Measurements from ENCODE around the gene ADGRE2.
A peak's percentile ranks its signal among the peaks of the same experiment; 100 is the strongest.
"Not testable (repeated sequence)": the region's sequence is repeated elsewhere in the genome, so short reads cannot be mapped to it uniquely, and the experiment has no call there.

The ADGRE2 gene

DNA sequence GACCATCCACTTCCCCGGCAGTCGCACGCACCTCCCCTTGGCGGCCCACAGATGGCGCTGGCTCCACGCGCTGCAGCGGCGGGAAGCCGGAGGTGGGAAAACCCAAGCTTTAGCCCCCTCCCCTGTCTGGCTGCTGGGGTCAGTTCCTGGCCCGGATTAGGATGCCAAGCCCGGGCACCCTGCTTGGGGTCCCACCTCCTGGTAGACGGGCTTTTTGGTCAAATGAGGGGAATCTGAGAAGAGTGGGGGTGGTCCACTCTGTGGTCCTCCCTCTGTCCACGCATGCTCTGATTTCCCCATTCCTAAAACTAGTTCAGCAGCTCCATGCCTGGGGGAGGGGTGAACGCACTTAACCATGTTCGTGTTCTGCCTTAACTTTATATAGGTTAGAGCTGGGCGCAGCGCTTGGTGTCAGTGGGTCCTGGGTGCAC lies 8.1 kb upstream of the ADGRE2 start:
- H3K4me3 ChIP-seq (ENCODE audit: control insufficient read depth in 1 of 7, extremely low read depth in 1 of 7, insufficient read depth in 4 of 7, low read depth in 2 of 7, low read length in 6 of 7), result peak overlapping the region in 3 of 7 experiments; percentile 4 to 52 (median 18)
- no peaks in the 10 kb centered on the region for H3K36me3 ChIP-seq (ENCODE audit: control insufficient read depth in 4 of 4, insufficient read depth in 4 of 4, low read length in 3 of 4)
- CTCF ChIA-PET, result interaction anchor here (0.6 to 3.0 kb wide), 16 partner anchors 10 to 385 kb away, joined by 3 to 32 read pairs (median 4); partner anchors contain the start of genes ADGRE2 and NDUFB7
- peaks cover 30 to 65% (median 62%) of the 10 kb centered on the region in 4 experiments for H3K4me1 ChIP-seq (ENCODE audit: control extremely low read depth in 1 of 4, control insufficient read depth in 4 of 4, insufficient read depth in 4 of 4, low read length in 3 of 4)
- peaks cover 0 to 6% (median 0%) of the 10 kb centered on the region in 5 experiments for H3K9me3 ChIP-seq (ENCODE audit: control extremely low read depth in 1 of 5, control insufficient read depth in 4 of 5, insufficient read depth in 2 of 5, low read depth in 1 of 5, low read length in 4 of 5)
- H3K27me3 ChIP-seq (replicated peaks in 2 of 5; ENCODE audit: control insufficient read depth in 4 of 5, insufficient read depth in 5 of 5, low read length in 4 of 5), result no peaks in the 10 kb centered on the region
- POLR2A ChIA-PET, result interaction anchor here (0.6 to 2.9 kb wide), 3 partner anchors 11 to 1298 kb away, joined by 3 to 39 read pairs (median 3); partner anchors contain the start of gene ZNF333
- peak overlapping the region in 1 of 2 experiments; percentile 14 for H3K27ac ChIP-seq (ENCODE audit: insufficient read depth in 1 of 2, low read depth in 1 of 2, low read length in 2 of 2, poor library complexity in 1 of 2, severe bottlenecking in 2 of 2)
- DNase-seq, result peak; percentile 45 to 61 (median 59)
- 9% methylated on average over 13 of the region's 18 CpGs for WGBS (ENCODE audit: insufficient coverage)

DNA sequence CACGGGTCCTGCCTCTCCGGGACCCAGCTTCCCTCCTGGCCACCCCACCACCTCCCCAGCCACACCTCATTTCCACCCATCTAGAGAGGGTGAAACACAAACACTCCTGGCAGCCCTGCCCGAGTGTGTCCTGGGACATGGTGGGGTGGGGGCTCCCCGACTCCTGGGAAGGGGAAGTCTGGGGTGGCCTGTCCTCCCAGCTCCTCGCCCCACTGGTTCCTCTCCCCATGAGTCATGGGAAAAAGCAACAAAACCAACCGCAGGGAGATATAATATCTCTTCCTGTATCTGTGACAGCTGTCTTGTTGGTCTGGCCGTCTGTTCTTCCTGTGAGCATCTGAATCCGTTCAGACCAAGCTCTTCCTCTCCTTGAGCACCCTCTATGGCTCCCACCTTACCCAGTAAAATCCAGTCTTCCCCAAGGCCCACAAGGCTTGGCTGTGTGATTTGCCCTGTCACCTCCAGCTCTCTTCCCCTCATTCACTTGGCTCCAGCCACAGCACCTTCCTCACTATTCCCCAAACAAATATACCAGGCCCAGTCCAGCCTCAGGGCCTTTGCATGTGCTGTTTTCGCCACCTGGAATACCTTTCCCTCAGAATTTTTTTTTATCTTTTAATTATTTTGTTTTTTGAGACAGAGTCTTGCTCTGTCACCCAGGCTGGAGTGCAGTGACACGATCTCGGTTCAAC lies 6.9 kb upstream of the ADGRE2 start:
- ChIA-PET CTCF (interaction anchor here (0.6 to 3.0 kb wide), 4 partner anchors 9 to 316 kb away, joined by 3 to 32 read pairs (median 7); partner anchors contain the start of gene ADGRE2), POLR2A (interaction anchor here (0.6 to 2.9 kb wide), 5 partner anchors 10 to 106 kb away, joined by 3 to 39 read pairs (median 4); no protein-coding TSS in a partner anchor)
- Histone ChIP-seq H3K27ac (ENCODE audit: insufficient read depth in 1 of 2, low read depth in 1 of 2, low read length in 2 of 2, poor library complexity in 1 of 2, severe bottlenecking in 2 of 2) (peak overlapping the region; percentile 64 to 82), H3K4me1 (ENCODE audit: control extremely low read depth in 1 of 4, control insufficient read depth in 4 of 4, insufficient read depth in 4 of 4, low read length in 3 of 4) (peaks cover 19 to 61% (median 59%) of the 10 kb centered on the region in 4 experiments), H3K4me3 (ENCODE audit: control insufficient read depth in 1 of 7, extremely low read depth in 1 of 7, insufficient read depth in 4 of 7, low read depth in 2 of 7, low read length in 6 of 7) (peak overlapping the region in 3 of 7 experiments; percentile 11 to 42 (median 33))
- H3K36me3 ChIP-seq (ENCODE audit: control insufficient read depth in 4 of 4, insufficient read depth in 4 of 4, low read length in 3 of 4); H3K27me3 ChIP-seq (replicated peaks in 2 of 5; ENCODE audit: control insufficient read depth in 4 of 5, insufficient read depth in 5 of 5, low read length in 4 of 5); H3K9me3 ChIP-seq (ENCODE audit: control extremely low read depth in 1 of 5, control insufficient read depth in 4 of 5, insufficient read depth in 2 of 5, low read depth in 1 of 5, low read length in 4 of 5): not testable (repeated sequence)
- peak; percentile 84 to 97 (median 95) for DNase-seq
- WGBS (ENCODE audit: insufficient coverage), result 0% methylated on average over 5 of the region's 11 CpGs

DNA sequence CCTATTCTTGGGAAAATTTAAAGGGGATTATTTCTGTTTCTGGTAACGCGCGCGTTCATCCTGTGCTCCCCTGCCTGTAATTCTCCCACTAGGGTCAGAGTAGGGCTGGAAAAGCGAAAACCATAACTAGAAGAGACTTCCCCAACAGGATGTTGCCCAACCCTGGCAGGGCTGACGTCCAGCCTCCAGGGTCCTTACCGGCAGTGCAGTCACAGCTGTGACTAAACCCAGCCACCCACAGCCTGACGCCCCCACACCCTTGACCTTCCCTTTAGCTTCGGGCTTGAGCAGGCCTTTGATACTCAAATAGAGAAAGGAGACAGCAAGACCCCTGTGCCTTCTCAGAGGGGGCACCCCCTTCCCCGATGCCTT lies 6.4 kb upstream of the ADGRE2 start:
- not testable (repeated sequence) for H3K9me3 ChIP-seq (ENCODE audit: control extremely low read depth in 1 of 5, control insufficient read depth in 4 of 5, insufficient read depth in 2 of 5, low read depth in 1 of 5, low read length in 4 of 5); H3K27me3 ChIP-seq (replicated peaks in 2 of 5; ENCODE audit: control insufficient read depth in 4 of 5, insufficient read depth in 5 of 5, low read length in 4 of 5); H3K36me3 ChIP-seq (ENCODE audit: control insufficient read depth in 4 of 4, insufficient read depth in 4 of 4, low read length in 3 of 4)
- 6% methylated on average over 7 of the region's 10 CpGs for WGBS (ENCODE audit: insufficient coverage)
- Histone ChIP-seq H3K27ac (ENCODE audit: insufficient read depth in 1 of 2, low read depth in 1 of 2, low read length in 2 of 2, poor library complexity in 1 of 2, severe bottlenecking in 2 of 2) (peak overlapping the region; percentile 64 to 82), H3K4me3 (ENCODE audit: control insufficient read depth in 1 of 7, extremely low read depth in 1 of 7, insufficient read depth in 4 of 7, low read depth in 2 of 7, low read length in 6 of 7) (peak overlapping the region in 4 of 7 experiments; percentile 23 to 44 (median 40)), H3K4me1 (ENCODE audit: control extremely low read depth in 1 of 4, control insufficient read depth in 4 of 4, insufficient read depth in 4 of 4, low read length in 3 of 4) (peaks cover 14 to 58% (median 55%) of the 10 kb centered on the region in 4 experiments)
- ChIA-PET POLR2A (interaction anchor here (0.6 to 2.9 kb wide), 5 partner anchors 9 to 106 kb away, joined by 3 to 39 read pairs (median 4); no protein-coding TSS in a partner anchor), CTCF (interaction anchor here (1.9 to 2.9 kb wide), 2 partner anchors 8 to 316 kb away, joined by 4 to 32 read pairs; partner anchors contain the start of gene ADGRE2)
- peak; percentile 73 to 85 (median 77) for DNase-seq

- H3K9me3 ChIP-seq (ENCODE audit: control extremely low read depth in 1 of 5, control insufficient read depth in 4 of 5, insufficient read depth in 2 of 5, low read depth in 1 of 5, low read length in 4 of 5); CTCF ChIA-PET; H3K36me3 ChIP-seq (ENCODE audit: control insufficient read depth in 4 of 4, insufficient read depth in 4 of 4, low read length in 3 of 4); H3K27me3 ChIP-seq (replicated peaks in 2 of 5; ENCODE audit: control insufficient read depth in 4 of 5, insufficient read depth in 5 of 5, low read length in 4 of 5): not testable (repeated sequence)
- H3K4me1 ChIP-seq (ENCODE audit: control extremely low read depth in 1 of 4, control insufficient read depth in 4 of 4, insufficient read depth in 4 of 4, low read length in 3 of 4), result peaks cover 13 to 66% (median 59%) of the 10 kb centered on the region in 4 experiments
- H3K27ac ChIP-seq (ENCODE audit: insufficient read depth in 1 of 2, low read depth in 1 of 2, low read length in 2 of 2, poor library complexity in 1 of 2, severe bottlenecking in 2 of 2), result peak overlapping the region in 1 of 2 experiments; percentile 82
- H3K4me3 ChIP-seq (ENCODE audit: control insufficient read depth in 1 of 7, extremely low read depth in 1 of 7, insufficient read depth in 4 of 7, low read depth in 2 of 7, low read length in 6 of 7), result peak overlapping the region in 2 of 7 experiments; percentile 17 to 28
- 83% methylated on average over 1 of the region's 8 CpGs for whole genome bisulfite sequencing (ENCODE audit: insufficient coverage)
- DNase-seq, result peak; percentile 56 to 91 (median 83)
- POLR2A ChIA-PET, result interaction anchor here (0.5 to 0.6 kb wide), 2 partner anchors 1492 to 1538 kb away, joined by 3 read pairs; no protein-coding TSS in a partner anchor
These were observed 5.1 kb upstream of the ADGRE2 start for GRCh38 chr19:14783410-14783998.

- H3K4me1 ChIP-seq (ENCODE audit: control extremely low read depth in 1 of 4, control insufficient read depth in 4 of 4, insufficient read depth in 4 of 4, low read length in 3 of 4), result peaks cover 13 to 73% (median 65%) of the 10 kb centered on the region in 4 experiments
- no peaks in the 10 kb centered on the region for H3K36me3 ChIP-seq (ENCODE audit: control insufficient read depth in 4 of 4, insufficient read depth in 4 of 4, low read length in 3 of 4)
- DNase-seq, result peak in 2 of 3 donors; percentile 29 to 40
- ChIA-PET CTCF (no interaction called here), POLR2A (interaction anchor here (0.5 to 0.6 kb wide), 2 partner anchors 1493 to 1539 kb away, joined by 3 read pairs; no protein-coding TSS in a partner anchor)
- peaks cover 0 to 2% (median 0%) of the 10 kb centered on the region in 5 experiments for H3K9me3 ChIP-seq (ENCODE audit: control extremely low read depth in 1 of 5, control insufficient read depth in 4 of 5, insufficient read depth in 2 of 5, low read depth in 1 of 5, low read length in 4 of 5)
- 77% methylated on average over 8 of the region's 16 CpGs for WGBS (ENCODE audit: insufficient coverage)
- peak overlapping the region in 2 of 7 experiments; percentile 17 to 28 for H3K4me3 ChIP-seq (ENCODE audit: control insufficient read depth in 1 of 7, extremely low read depth in 1 of 7, insufficient read depth in 4 of 7, low read depth in 2 of 7, low read length in 6 of 7)
- H3K27ac ChIP-seq (ENCODE audit: insufficient read depth in 1 of 2, low read depth in 1 of 2, low read length in 2 of 2, poor library complexity in 1 of 2, severe bottlenecking in 2 of 2), result peak overlapping the region in 1 of 2 experiments; percentile 74
- no peaks in the 10 kb centered on the region for H3K27me3 ChIP-seq (replicated peaks in 2 of 5; ENCODE audit: control insufficient read depth in 4 of 5, insufficient read depth in 5 of 5, low read length in 4 of 5)
These were observed 4.5 kb upstream of the ADGRE2 start for GRCh38 chr19:14782626-14783409.

- H3K36me3 ChIP-seq (ENCODE audit: control insufficient read depth in 4 of 4, insufficient read depth in 4 of 4, low read length in 3 of 4); H3K27ac ChIP-seq (ENCODE audit: insufficient read depth in 1 of 2, low read depth in 1 of 2, low read length in 2 of 2, poor library complexity in 1 of 2, severe bottlenecking in 2 of 2); H3K4me3 ChIP-seq (ENCODE audit: control insufficient read depth in 1 of 7, extremely low read depth in 1 of 7, insufficient read depth in 4 of 7, low read depth in 2 of 7, low read length in 6 of 7); H3K27me3 ChIP-seq (replicated peaks in 2 of 5; ENCODE audit: control insufficient read depth in 4 of 5, insufficient read depth in 5 of 5, low read length in 4 of 5); DNase-seq; POLR2A ChIA-PET; CTCF ChIA-PET; H3K9me3 ChIP-seq (ENCODE audit: control extremely low read depth in 1 of 5, control insufficient read depth in 4 of 5, insufficient read depth in 2 of 5, low read depth in 1 of 5, low read length in 4 of 5): not testable (repeated sequence)
- 100% methylated on average over 11 of the region's 17 CpGs for WGBS (ENCODE audit: insufficient coverage)
- peaks cover 13 to 71% (median 63%) of the 10 kb centered on the region in 4 experiments for H3K4me1 ChIP-seq (ENCODE audit: control extremely low read depth in 1 of 4, control insufficient read depth in 4 of 4, insufficient read depth in 4 of 4, low read length in 3 of 4)
These were observed 3.6 kb upstream of the ADGRE2 start for GRCh38 chr19:14781713-14782536.

All from common myeloid progenitor, CD34-positive (primary cell).